Endodermal cell (in vitro differentiated cells): ENCODE data around the gene SLC31A1. TPM values are rescaled to one million over a fixed set of nuclear protein-coding genes. Genes with fewer than 3 reads are reported as not detected.
A peak's percentile ranks its signal among the peaks of the same experiment; 100 is the strongest.

Source experiments
- DNase-seq: peaks from one replicate; pipeline ENCODE4 v3.0.0-alpha.2; 2017
- H3K27ac ChIP-seq: 2 replicates; pipeline ENCODE4 v1.5.1; 2013; ENCODE audit warnings: mild to moderate bottlenecking, low read depth, low read length, moderate library complexity
- H3K27me3 ChIP-seq: 2 replicates; pipeline ENCODE4 v1.6.1; 2013; ENCODE audit warnings: mild to moderate bottlenecking, low read length, moderate library complexity; ENCODE audit not compliant: insufficient read depth, control insufficient read depth, poor library complexity, severe bottlenecking
- H3K36me3 ChIP-seq: 2 replicates; pipeline ENCODE4 v1.7.0; 2013; ENCODE audit warnings: mild to moderate bottlenecking, low read length, moderate library complexity; ENCODE audit not compliant: control insufficient read depth, insufficient read depth
- H3K4me1 ChIP-seq: one replicate; pipeline ENCODE4 v1.7.0; 2013; ENCODE audit warnings: low read length; ENCODE audit not compliant: control insufficient read depth, insufficient read depth
- H3K4me3 ChIP-seq: 2 replicates; pipeline ENCODE4 v1.5.1; 2013; ENCODE audit warnings: mild to moderate bottlenecking, low read length, moderate library complexity
- H3K9ac ChIP-seq: 2 replicates; pipeline ENCODE4 v1.6.1; 2013; ENCODE audit warnings: mild to moderate bottlenecking, low read length, moderate library complexity; ENCODE audit not compliant: poor library complexity, severe bottlenecking; ENCODE audit errors: extremely low read depth
- H3K9me3 ChIP-seq: 2 replicates; pipeline ENCODE4 v1.6.1; 2013; ENCODE audit warnings: mild to moderate bottlenecking, low read length, moderate library complexity; ENCODE audit not compliant: control insufficient read depth
- H3K27ac Mint-ChIP-seq: 2 replicates; pipeline ENCODE4 v1.8.0; 2020; ENCODE audit warnings: mixed read lengths
- H3K27me3 Mint-ChIP-seq: 2 replicates; pipeline ENCODE4 v1.8.0; 2021; ENCODE audit warnings: mild to moderate bottlenecking, mixed read lengths; ENCODE audit not compliant: insufficient read depth
- H3K36me3 Mint-ChIP-seq: 2 replicates; pipeline ENCODE4 v1.8.0; 2020; ENCODE audit warnings: low read depth, mixed read lengths
- H3K4me1 Mint-ChIP-seq: 2 replicates; pipeline ENCODE4 v1.8.0; 2020; ENCODE audit warnings: mixed read lengths
- H3K4me3 Mint-ChIP-seq: 2 replicates; pipeline ENCODE4 v1.8.0; 2020; ENCODE audit warnings: mild to moderate bottlenecking, moderate library complexity, mixed read lengths
- H3K9me3 Mint-ChIP-seq: 2 replicates; pipeline ENCODE4 v1.8.0; 2020; ENCODE audit warnings: mild to moderate bottlenecking, mixed read lengths
- CTCF ChIP-seq: fragments of 200-600 bp; sonication (generic); conservative IDR thresholded peaks from 2 replicates; pipeline ENCODE4 v1.5.0; 2021; ENCODE audit warnings: antibody characterized with exemption, mild to moderate bottlenecking
- WGBS, 2 experiments: methylation state at CpG; one replicate each; pipeline versions ENCODE4 v1.1.5 to v1.1.7; 2013; ENCODE audit warnings: missing lambda C conversion rate in 2 of 2, mixed read lengths in 1 of 2; ENCODE audit not compliant: insufficient coverage in 1 of 2, insufficient read length in 1 of 2; 5-methylcytosine and 5-hydroxymethylcytosine counted together
- total RNA-seq, 2 donors: library from RNA; stranded (reverse); fragmentation: NEBNext Ultra II Directional in 1 of 2; extraction: Animal tissue kit (Norgen Biotek cat#: 25700) in 1 of 2; gene quantifications; 2 replicates in 1 of 2; 3 replicates in 1 of 2; pipeline ENCODE4 v1.2.1, GENCODE V29; 2021

Gene SLC31A1
- total RNA-seq, 2 donors from 2014 or later: 29.1 to 32.4 TPM

GRCh38 chr9:113275157-113276131 is 54.1 kb downstream of the SLC31A1 start, which contains the start of the genes CDC26 and PRPF4:
CDC26 (minus strand) TSS chr9:113275572; CDS start chr9:113272507, 3,065 bp downstream.
PRPF4 (plus strand) TSS chr9:113275658; CDS start chr9:113275744, 86 bp downstream.
- Mint-ChIP-seq H3K36me3 (peaks cover 49% of the 10 kb centered on the region), H3K27ac (no peak within 1 kb of the TSS), H3K9me3 (no peaks in the 10 kb centered on the region), H3K27me3 (no peaks in the 10 kb centered on the region), H3K4me3 (no peak within 1 kb of the TSS), H3K4me1 (peaks cover 4% of the 10 kb centered on the region)
- TF ChIP-seq CTCF: no peak
- peak; percentile 99 for DNase-seq
- Histone ChIP-seq H3K4me1 (no peaks in the 10 kb centered on the region), H3K9ac (peak within 1 kb of the TSS; percentile 85), H3K27ac (peak within 1 kb of the TSS; percentile 77), H3K36me3 (peaks cover 62% of the 10 kb centered on the region), H3K4me3 (peak within 1 kb of the TSS; percentile 93), H3K27me3 (no peaks in the 10 kb centered on the region), H3K9me3 (no peaks in the 10 kb centered on the region)
- WGBS, 2 experiments: 0% methylated on average over 20 to 63 of the region's 63 CpGs

DNA sequence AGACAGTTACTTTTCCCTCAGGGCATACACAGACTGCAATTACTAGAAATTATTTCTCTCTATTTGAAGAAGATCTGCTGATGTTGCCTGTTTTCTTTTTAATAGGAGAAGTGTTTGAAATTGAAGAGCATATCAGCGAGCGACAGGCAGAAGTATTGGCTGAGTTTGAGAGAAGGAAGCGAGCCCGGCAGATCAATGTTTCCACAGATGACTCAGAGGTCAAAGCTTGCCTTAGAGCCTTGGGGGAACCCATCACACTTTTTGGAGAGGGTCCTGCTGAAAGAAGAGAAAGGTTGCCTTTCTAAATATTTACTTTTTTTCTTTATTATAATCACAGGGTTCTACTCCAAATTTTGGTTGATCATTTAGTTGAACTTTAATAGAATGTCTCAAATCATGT is 57.5 kb downstream of the SLC31A1 start:
- no peak overlapping the region for H3K4me3 Mint-ChIP-seq
- H3K9me3 Mint-ChIP-seq: no peaks in the 10 kb centered on the region
- peaks cover 55% of the 10 kb centered on the region for H3K36me3 Mint-ChIP-seq
- Histone ChIP-seq H3K4me3 (no peak overlapping the region), H3K27ac (no peak overlapping the region), H3K27me3 (no peaks in the 10 kb centered on the region), H3K36me3 (peaks cover 64% of the 10 kb centered on the region), H3K9me3 (no peaks in the 10 kb centered on the region), H3K4me1 (no peaks in the 10 kb centered on the region), H3K9ac (no peak overlapping the region)
- peaks cover 4% of the 10 kb centered on the region for H3K4me1 Mint-ChIP-seq
- DNase-seq: no peak
- whole genome bisulfite sequencing, 2 experiments: 93 to 100% methylated on average over 2 to 4 of the region's 4 CpGs
- no peaks in the 10 kb centered on the region for H3K27me3 Mint-ChIP-seq
- H3K27ac Mint-ChIP-seq: no peak overlapping the region
- TF ChIP-seq CTCF: no peak

DNA sequence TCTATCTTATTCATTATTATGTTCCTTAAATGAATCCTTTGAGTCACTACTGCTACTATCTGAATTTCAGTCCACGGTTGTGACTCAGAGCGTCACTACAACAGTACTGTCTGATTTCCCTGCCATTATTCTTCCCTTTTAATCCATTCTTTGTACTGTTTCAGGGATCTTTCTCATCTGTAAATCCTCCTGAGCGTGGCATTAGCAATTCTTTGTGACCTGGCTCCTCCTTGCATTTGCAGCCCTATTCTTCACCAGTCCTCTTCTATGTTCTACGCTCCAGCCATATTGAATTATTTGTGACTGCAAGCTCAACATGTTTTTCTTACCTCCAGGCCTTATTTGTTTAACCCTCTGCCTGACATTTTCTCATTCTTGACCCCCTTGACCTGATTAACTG is 60.0 kb downstream of the SLC31A1 start:
- Histone ChIP-seq H3K9ac (no peak overlapping the region), H3K9me3 (no peaks in the 10 kb centered on the region), H3K36me3 (peaks cover 84% of the 10 kb centered on the region), H3K4me3 (no peak overlapping the region), H3K4me1 (no peaks in the 10 kb centered on the region), H3K27ac (no peak overlapping the region), H3K27me3 (no peaks in the 10 kb centered on the region)
- no peak for TF ChIP-seq CTCF
- peaks cover 72% of the 10 kb centered on the region for H3K36me3 Mint-ChIP-seq
- no peaks in the 10 kb centered on the region for H3K4me1 Mint-ChIP-seq
- DNase-seq: no peak
- H3K27ac Mint-ChIP-seq: no peak overlapping the region
- WGBS, 2 experiments: 91 to 95% methylated on average over 4 of the region's 4 CpGs
- no peak overlapping the region for H3K4me3 Mint-ChIP-seq
- H3K9me3 Mint-ChIP-seq: no peaks in the 10 kb centered on the region
- H3K27me3 Mint-ChIP-seq: no peaks in the 10 kb centered on the region
